Jurkat, Clone E6-1 (cell line): Measurements from ENCODE around the gene FSTL3.
A peak's percentile ranks its signal among the peaks of the same experiment; 100 is the strongest.

ENCODE experiments used
- DNase-seq: peaks from one replicate; pipeline ENCODE4 v3.0.0-alpha.2; 2011; ENCODE audit warnings: low read depth, low spot score
- H3K4me3 ChIP-seq: 2 replicates; pipeline ENCODE4 v1.5.1; 2011; ENCODE audit warnings: mild to moderate bottlenecking, low read length, control low read depth, moderate library complexity

Gene FSTL3

DNA sequence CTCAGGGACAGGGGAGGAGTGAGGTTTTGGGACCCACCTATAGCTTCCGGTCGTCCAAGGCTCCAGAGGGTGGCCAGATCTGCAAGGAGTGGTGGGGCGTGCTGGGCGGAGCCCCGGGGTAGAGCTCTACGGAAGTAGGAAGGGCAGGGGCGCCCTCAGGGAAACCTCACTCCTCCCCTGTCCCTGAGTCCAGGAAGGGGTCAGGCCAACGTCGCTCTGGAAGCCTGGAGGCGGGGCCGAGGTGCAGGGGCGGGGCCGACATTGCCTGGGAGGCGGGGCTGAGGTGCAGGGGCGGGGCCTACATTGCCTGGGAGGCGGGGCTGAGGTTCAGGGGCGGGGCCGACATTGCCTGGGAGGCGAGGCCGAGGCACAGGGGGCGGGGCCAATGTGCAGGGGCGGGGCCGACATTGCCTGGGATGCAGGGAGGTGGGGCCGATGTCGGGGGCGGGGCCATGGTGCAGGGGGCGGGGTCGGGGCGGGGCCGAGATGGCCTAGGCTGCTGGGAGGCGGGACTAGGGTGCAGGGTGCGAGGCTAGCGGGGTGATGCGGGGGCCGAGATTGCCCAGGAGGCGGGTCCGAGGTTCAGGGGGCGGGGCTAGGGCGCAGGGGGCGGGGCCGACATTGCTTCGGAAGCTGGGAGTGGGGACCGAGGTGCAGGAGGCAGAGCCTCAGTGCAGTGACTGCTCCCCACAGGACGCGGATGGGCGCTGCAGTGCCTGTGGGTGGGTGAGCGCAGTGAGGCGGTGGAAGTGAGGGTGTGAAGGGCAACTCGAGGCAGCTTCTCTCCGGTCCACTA, 27.7 kb downstream of the FSTL3 start:
- H3K4me3 ChIP-seq: no peak overlapping the region
- peak; percentile 53 for DNase-seq

DNA sequence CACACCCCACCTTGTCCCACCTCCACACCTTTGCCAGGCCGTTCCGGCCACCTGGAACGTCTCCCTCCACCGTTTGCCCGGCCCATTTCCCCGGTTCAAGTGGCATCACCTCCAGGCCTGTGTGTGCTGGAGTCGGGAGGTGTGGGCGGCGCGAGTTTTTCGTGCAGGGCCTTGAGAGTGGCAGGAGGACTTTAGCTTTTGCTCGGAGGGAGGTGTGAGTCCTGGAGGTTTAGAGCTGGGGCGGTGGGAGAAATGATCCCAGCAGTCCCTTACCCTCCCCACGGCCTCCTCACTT, 28.2 kb downstream of the FSTL3 start:
- no peak overlapping the region for H3K4me3 ChIP-seq
- no peak for DNase-seq

DNA sequence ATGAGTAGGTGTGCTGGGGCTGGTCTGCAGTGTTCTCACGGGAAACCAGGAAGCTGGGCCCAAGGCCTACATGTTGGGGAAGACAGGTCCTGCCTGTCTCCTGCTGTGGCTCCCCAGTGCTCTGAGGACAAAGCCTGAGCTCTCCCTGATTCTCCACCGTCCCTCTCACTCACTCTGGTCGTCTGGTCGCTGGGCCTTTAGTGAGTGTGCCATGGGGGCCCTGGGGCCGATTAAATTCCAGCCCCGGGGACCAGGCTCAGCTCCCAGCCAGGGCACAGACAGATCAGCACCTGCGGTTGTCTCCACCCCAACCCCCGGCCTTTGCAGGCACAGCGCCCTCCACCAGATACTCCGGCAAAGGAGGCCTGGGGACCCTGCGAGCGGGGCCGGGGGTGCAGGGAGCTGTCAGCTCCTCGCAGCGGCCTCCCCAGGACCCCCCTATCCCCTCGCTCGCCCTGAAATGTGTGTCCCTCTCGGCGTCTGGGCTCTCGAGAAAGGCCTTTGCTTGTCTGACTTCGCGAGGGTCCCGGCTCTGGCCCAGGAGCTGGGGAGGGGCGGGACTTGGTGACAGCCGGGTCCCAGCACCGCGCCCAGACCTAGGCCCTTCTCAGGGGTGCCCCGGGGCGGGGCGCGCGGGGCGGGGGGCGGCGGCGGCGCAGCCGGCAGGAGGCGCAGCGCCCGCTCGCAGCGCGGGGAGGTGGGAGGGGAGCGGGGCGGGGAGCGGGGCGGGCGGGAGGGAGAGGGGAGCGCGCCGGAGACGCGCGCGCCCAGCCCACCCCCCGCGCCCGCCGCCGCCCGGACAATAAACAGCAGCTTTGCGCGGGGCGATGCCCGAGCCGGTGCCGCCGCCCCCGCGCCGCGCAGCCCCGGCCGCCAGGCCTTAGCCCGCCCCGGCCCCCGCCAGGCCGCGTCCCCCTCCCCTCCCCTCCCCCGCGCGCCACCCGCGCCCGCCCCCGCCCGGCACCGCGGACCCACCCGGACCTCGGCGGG, 32.3 kb downstream of the FSTL3 start, which contains the start of gene PALM:
Gene PALM, plus strand, starts transcription at position 782 of the 990 bp plus-strand sequence. CDS start 212 bp downstream, outside the sequence.
- H3K4me3 ChIP-seq: peak within 1 kb of the TSS; percentile 23
- no peak for DNase-seq

DNA sequence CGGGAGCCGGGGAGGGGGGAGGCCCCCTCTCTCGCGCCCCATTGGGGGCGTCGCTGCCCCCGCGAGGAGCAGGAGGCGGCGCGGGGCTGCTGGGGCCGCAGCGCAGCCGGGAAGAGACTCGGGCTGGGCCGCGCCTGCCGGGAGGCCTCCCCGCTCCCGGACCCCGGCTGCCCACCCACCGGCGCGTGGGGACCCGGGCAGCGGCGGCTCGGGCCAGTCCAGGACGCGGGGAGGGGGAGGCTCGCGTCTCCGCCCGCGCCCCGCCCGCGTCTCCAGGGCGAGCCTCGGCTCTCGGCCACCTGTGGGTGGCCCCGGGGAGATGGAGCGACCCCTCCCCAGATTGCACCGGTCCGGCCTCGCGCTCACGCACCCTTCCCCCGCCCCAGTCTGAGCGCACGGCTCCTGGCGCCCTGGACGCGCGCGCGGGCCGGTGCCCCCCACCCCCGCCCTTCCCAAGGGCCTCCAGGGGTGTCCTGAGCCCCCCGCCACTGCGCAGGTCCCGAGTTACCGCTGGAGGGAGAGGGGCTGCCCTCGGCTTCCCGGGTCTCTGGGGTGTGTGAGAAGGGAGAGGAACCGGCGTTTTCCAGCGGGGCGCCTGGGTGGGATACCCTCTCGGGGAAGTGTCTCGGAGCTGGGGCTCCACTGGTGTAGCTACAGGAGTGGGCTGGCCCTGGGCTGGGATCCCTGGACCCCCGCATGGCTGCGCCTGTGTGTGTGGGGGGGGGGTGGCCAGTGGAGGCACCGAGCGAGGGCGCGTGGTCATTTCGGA, 33.2 kb downstream of the FSTL3 start:
- H3K4me3 ChIP-seq: peak overlapping the region; percentile 23

DNA sequence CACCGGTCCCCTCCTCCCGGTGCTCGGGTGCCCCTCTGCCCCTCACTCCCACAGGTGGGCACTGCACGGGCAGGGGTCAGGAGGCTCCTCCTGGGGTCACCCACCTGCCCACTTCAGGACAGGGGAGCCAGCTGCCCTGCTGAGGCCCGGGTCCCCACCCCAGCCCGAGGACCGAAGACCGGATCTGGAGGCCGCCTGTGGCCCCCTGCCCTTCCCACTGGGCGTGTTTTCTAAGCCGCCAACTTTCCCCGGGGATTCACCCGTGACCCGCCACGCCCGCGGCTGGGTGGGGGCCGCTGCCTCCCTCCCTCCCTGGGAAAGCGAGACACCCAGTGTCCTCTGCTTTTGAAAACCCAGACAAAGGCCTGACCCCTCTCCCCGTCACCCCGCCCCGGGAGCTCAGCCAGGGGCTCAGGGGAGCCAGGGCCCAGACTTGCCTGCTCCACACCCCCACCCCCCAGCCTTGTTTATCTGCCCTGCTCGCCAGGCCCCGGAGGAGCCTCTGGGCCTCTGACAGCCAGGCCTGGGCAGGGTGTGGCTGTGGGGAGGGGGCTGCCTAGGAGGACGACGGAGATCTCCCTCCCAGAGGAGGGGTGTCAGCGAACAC, 33.9 kb downstream of the FSTL3 start:
- no peak for DNase-seq
- H3K4me3 ChIP-seq: no peak overlapping the region

More for the DNA sequence above, 33.2 kb downstream of the FSTL3 start:
- DNase-seq: no peak

DNA sequence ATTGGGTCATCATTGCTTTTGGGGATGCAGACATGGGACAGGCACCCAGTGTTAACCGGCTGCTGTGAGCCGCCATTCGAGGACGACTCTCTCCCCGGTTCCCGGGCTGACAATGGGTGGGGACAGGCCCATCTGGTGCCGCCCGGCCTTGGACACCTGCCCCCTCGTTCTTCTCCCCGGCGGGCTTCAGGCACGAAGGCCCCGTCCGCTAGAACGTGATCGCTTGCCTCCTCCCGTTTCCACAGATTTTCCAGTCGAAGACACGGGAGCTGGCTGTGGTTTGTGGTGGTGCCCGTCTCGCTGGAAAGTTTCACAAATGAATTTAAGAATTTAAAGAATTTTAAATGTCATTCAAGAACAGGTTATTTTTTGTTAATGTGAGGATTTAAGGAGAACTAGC, 34.6 kb downstream of the FSTL3 start:
- no peak overlapping the region for H3K4me3 ChIP-seq
- no peak for DNase-seq

DNA sequence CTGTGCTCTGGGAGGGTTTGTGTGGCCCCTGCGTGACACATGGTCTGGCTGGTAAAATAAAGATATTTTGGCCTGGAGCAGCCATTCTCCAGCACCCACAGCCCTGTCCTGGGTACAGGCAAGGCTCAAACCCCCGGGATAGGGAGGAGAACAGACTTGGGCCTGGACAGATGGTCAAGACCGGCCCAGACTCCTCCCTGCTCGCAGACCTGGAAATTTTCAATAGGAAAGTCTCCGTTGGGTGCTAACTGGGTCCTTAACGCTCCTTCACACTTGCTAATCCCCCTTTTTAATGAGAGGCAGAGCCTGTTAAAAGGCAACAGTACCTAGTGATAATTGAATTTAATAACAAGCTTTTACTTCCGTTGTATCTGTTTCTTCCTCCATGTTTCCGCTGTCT, 35.1 kb downstream of the FSTL3 start:
- DNase-seq: no peak
- H3K4me3 ChIP-seq: no peak overlapping the region

DNA sequence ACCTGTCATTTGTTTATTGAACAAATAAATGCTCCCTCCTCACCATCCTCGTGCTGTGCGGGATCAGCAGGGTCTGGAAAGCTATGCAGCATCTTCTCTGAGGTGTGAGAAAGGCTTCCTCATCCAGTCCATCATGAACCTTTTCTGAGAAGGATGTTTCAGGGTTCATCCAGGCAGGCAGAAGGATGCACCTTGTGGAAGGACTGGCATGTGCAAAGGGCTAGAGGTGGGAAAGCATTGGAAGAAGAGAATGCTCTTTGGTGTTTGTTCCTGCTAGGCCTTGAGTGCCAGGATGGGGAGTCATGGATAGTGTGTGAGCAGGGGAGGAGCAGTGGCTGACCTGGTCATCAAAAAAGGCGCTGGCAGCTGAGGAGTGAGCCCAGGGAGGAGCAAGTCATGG, 39.2 kb downstream of the FSTL3 start:
- H3K4me3 ChIP-seq: no peak overlapping the region
- no peak for DNase-seq

DNA sequence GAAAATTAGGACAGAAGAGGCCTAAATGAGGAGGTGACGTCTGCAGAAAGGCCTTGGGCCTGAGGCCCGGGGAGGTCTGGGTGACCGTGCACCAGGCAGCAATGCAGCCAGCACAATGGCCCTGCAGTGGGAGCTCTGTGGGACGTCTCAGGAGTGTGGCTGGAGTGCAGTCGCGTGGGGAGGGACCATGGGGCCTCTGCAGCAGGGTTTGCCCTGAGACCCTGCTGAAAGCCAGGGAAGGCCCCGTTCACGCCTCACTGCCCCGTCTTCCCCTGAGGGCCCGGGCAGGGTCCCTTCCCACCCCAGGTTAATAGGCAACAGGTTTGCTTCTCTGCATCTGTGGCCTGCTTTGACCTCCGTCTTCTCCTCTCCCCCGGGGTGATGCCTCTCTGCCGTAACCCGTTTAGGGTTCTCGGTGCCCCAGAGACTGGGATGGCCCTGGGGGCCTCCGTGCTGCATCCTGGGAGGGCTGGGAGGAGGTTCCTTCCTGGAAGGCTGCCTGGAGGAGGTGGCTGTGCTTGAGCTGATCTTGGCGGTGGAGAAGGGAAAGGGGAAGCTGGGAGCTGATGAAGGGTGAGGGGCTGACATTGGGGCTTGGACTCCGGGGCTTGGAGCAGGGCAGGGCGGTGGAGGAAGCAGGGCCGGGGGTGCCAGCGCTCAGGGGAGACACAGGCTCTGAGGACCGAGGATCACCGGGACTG, 42.2 kb downstream of the FSTL3 start:
- no peak for DNase-seq
- no peak overlapping the region for H3K4me3 ChIP-seq

DNA sequence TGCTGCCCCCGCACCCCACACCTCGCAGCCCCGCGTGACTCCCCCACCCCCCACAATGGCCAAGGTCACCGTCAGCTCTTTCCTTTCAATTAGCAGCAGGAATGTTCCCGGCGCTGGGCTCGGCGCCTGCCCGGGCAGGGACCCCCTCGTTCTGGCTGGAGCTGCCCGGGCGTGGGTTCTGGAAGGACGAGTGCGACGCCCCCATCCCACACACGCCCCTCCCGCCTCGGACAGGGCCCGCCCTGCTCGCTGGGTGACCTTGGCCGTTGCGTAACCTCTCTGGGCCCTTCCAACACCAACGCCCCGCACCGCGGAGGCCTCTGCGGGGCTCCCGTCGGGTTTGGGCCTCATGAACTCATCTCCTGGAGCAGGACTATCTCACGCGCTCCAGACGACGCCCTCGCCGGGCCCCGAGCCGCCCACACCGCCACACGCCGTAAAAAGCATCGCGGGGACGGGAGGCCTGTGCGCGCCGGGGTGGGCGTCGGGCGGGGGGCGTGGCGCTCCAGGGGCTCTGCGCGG, 42.9 kb downstream of the FSTL3 start:
- H3K4me3 ChIP-seq: no peak overlapping the region
- no peak for DNase-seq

DNA sequence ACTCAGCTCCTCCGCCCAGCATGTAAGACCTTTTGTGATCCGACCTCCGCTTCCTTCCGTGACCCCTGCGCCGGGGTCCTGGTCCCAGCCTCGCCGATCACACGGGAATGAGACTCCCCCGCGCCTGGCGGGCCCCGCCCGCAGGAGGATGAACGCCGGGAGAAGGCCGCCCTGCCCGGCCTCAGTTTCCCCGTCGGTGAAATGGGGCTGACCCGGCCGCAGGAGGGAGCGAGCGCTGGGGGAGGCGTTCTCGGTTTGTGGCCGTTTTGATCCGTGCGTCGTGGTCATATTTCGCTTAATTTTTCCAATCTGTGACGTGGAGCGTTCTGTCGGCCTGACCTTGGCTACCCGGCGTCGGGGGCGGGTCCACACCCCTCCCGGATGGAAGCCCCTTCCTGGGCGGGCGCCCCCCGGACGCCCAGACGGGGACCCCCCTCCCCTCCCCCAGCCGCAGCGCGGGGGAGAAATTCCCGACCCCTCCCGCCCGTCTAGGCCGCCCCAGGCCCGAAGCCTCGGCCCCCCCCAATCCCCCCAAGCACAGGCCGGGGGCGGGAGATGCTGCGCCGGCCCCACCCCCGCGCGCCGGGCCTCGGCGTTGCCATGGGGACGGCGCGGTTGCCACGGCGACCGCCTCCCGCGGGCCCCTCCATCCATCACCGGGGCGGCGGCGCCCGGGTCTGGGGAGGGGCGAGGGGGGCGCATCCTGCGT, 43.6 kb downstream of the FSTL3 start:
- no peak overlapping the region for H3K4me3 ChIP-seq
- no peak for DNase-seq

DNA sequence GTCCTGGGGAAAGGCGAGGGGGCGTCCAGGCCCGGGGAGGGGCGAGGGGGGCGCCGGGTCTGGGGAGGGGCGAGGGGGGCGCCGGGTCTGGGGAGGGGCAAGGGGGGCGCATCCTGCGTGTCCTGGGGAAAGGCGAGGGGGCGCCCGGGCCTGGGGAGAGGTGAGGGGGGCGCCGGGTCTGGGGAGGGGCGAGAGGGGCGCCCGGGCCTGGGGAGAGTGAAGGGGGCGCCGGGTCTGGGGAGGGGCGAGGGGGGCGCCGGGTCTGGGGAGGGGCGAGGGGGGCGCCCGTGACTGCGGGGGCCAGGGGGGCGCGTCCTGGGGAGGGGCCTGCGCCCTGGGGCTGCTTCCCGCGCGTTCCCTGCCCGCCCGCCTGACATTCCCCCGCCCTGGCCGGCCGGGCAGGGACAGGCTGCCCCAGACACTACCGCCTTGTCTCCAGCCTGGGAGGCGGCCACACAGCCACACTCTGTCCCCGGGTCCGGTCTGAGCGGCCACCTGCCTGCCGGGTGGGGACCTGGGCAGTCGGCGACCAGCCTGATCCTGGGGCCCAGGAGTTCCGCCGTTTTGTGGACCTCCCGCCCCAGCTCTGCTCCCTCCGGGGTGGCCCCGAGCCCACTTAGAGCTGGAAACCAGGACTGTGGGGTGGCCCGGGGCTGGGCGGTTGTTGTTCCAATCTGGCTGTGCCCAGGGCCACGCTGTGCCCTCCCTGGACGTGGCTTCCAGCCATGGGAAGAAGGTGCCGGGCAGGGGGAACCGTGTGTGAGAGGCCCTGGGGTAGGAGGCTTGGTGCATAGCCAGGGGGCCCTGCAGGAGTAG, 44.4 kb downstream of the FSTL3 start:
- DNase-seq: no peak
- H3K4me3 ChIP-seq: no peak overlapping the region

DNA sequence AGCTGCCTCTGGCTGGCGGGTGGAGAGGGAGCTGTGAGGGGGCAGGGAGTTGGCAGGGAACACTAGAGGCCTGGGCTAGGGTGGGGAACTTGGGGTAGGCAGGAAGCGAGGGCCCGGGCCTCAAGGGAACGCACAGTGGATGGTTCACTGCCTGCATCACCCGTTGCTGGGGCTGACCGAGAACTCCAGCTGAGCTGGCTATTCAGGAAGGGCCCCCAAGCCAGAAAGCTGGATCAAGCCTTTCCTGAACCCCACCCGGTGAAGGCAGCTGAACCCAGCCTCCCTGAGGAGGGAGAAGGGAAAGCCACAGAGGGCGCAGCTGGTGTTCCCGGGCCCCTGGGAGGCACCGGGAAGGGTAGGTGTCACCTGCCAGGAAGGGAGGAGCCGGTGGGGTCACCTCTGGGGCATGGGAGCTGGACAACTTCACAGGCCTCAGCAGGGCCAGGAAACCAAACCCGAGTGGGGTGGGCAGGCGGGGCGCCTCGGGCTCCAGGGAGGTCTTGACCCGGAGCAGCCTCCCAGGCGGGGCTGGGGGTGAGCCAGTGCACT, 46.4 kb downstream of the FSTL3 start:
- no peak overlapping the region for H3K4me3 ChIP-seq
- DNase-seq: no peak

DNA sequence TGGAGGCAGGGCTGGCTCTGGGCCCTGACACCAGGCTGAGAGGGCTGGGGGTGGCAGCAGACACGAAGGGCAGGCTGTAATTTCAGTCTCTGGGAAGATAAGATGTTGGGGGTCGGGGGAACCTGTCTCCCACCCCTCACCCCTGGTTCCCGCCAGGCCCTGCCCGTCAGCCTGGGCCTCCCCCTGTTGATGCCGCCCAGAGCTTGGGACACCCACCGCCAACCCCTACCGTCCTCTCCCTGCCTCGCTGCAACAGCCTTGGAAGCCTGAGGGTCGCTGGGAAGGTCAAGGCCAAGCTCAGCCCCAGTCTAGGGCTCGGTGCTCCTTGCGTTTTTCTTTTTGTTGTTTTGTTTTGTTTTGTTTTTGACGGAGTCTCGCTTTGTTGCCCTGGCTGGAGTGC, 47.1 kb downstream of the FSTL3 start:
- H3K4me3 ChIP-seq: no peak overlapping the region
- DNase-seq: no peak

DNA sequence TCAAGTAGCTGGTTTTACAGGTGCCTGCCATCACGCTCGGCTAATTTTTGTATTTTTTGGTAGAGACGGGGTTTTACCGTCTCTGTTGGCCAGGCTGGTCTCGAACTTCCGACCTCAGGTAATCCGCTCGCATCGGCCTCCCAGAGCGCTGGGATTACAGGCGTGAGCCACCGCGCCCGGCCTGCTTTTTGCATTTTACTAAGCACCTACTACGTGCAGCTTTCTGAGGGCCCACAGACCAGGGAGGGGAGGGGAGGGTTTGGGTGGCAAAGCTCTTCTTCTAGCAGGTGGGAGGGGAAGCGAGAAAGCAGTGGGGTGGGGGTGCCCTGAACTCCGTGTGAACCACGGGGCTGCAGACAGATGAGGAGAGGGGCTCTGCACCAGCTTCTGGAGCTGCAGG, 47.5 kb downstream of the FSTL3 start:
- no peak overlapping the region for H3K4me3 ChIP-seq
- no peak for DNase-seq

DNA sequence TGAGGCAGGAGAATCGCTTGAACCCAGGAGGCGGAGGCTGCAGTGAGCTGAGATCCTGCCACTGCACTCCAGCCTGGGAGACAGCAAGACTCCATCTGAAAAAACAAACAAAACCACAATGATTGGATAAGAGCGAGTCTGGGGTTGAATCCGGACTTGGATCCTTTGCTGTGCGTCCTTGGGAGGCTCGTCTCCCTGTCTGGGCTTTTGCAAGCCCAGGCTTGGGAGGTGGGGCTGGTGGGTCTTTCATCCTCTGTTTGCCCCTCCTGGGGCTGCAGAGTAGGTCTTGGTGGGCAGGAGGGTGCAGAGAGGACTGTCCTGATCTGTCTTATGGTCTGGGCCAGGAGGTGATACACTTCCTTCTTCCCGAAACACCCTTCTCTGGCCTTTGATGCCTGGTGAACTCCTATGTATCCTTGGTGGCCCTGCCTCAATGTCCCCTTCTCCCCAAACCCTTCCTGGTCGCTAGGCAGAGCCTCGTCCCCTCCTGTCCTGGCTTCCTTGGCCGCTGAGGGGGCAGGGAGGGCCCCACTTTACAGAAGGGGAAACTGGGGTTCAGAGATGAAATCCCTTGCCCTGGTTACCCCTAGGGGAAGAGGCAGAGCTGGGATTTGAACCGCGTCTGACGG, 49.4 kb downstream of the FSTL3 start:
- no peak overlapping the region for H3K4me3 ChIP-seq
- DNase-seq: no peak
